ENCODE measurements around the gene MSL3.

The MSL3 gene

GRCh38 chrX:11758400-11759171 lies 549 bp downstream of the MSL3 start:
- peak; percentile 78 to 81 (median 79) for DNase-seq (ENCODE audit: low read depth in 3 of 3, low spot score in 1 of 3)

DNA sequence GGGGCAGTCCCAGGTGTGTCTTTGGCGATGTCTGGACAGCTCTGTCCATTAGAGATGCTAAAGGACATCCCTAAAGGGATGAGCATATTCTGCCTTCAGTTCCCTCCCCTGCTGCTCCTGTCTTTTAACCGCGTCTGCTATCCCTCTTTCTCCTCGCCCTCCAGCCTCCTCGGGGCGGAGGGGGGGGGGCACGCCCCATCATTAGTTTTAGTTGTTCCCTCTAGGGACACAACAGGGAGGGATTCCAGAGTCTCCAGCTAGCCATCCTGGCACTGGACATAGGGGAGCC lies 1.1 kb downstream of the MSL3 start:
- no peak for DNase-seq (ENCODE audit: low read depth in 3 of 3, low spot score in 1 of 3)

DNA sequence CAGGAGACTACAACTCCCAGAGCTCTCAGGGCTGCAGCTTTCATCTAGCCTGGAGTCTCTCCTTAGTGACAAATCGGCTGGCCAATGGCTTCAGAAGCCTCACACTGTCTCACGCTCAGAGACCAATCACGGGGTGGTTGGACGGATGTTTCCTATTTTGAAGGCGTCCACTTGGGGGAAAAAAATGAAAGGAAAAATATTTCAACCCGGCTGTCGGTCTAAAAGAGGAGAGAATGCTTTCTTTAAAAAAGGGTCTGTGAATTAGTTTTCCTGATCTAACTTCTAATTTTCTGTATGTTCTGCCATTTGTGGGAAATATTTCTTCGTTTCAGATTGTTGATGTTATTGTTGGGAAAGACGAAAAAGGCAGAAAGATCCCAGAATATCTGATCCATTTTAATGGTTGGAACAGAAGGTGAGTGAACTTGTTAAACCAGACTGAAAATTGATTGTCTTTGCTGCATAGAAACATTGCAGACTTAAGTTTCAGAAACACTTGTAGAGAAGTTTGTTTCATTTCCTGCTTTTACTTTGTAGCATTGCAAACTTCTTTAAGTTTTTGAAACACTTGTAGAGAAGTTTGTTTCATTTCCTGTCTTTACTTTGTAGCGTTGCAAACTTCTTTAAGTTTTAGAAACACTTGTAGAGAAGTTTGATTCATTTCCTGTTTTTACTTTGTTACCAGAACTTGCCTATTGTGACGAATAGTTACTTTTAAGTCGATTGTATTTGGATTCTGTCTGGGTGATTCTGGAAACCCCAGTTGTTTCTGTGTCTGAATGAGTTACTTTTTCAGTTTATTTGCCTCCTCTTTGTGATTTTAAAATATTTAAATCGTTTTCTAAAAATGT lies 1.6 kb downstream of the MSL3 start:
- DNase-seq (ENCODE audit: low read depth in 3 of 3, low spot score in 1 of 3): peak in 2 of 3 donors; percentile 28 to 50

GRCh38 chrX:11760958-11761357 lies 2.9 kb downstream of the MSL3 start:
- no peak for DNase-seq (ENCODE audit: low read depth in 3 of 3, low spot score in 1 of 3)

GRCh38 chrX:11764602-11765067 lies 6.6 kb downstream of the MSL3 start:
- no peak for DNase-seq (ENCODE audit: low read depth in 3 of 3, low spot score in 1 of 3)

- no peak for DNase-seq (ENCODE audit: low read depth in 3 of 3, low spot score in 1 of 3)
These were observed 7.4 kb downstream of the MSL3 start for GRCh38 chrX:11765449-11765848.

- no peak for DNase-seq (ENCODE audit: low read depth in 3 of 3, low spot score in 1 of 3)
These were observed 8.4 kb downstream of the MSL3 start for GRCh38 chrX:11766487-11766886.

GRCh38 chrX:11768039-11768438 lies 10.0 kb downstream of the MSL3 start:
- DNase-seq (ENCODE audit: low read depth in 3 of 3, low spot score in 1 of 3): no peak

- peak in 1 of 3 donors; percentile 15 for DNase-seq (ENCODE audit: low read depth in 3 of 3, low spot score in 1 of 3)
These were observed 12.3 kb downstream of the MSL3 start for GRCh38 chrX:11770320-11770719.

DNA sequence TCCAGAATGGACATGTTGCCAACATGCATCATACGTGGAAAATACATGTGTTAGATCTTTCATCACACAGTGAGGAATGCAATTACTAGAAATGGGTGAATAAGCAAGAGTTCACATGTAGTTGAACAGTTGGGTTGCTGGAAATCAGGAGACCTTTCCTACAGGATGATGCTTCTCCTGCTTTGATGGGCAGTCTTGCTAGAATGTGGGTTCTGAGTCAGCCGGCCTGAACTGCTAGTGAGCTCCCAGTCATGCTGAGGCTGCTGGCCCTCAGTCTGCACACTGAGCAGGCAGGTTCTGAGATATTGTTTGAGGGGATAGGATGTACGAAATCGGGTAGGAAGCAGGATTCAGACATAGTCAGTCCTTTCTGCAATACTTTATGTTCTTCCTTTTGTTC lies 20.2 kb downstream of the MSL3 start:
- DNase-seq (ENCODE audit: low read depth in 3 of 3, low spot score in 1 of 3): no peak

GRCh38 chrX:11781133-11781532 lies 23.1 kb downstream of the MSL3 start:
- DNase-seq (ENCODE audit: low read depth in 3 of 3, low spot score in 1 of 3): no peak

GRCh38 chrX:11781734-11782370 lies 23.8 kb downstream of the MSL3 start:
- DNase-seq (ENCODE audit: low read depth in 3 of 3, low spot score in 1 of 3): no peak

DNA sequence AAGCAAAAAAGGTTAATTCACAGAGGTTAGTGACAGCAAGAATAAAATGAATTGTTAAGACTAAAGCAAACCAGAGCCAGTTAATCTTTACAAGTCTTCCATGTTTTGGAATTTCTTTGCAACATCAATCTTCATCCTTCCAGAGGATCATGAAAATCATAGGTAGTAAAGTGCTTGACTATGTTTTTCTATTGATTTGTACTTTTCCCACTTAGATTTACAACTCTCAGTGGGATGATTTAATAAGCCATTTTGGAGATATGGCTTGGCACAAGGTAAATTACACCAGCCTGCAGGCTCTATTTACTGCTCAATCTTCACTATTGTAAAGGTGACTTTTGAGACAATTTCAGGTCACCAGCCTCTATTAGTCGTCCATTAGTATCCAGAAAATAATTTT lies 26.5 kb downstream of the MSL3 start:
- no peak for DNase-seq (ENCODE audit: low read depth in 3 of 3, low spot score in 1 of 3)

- DNase-seq (ENCODE audit: low read depth in 3 of 3, low spot score in 1 of 3): no peak
These were observed 28.8 kb downstream of the MSL3 start for GRCh38 chrX:11786862-11787261.

GRCh38 chrX:11787564-11787963 lies 29.5 kb downstream of the MSL3 start:
- peak; percentile 27 to 59 (median 31) for DNase-seq (ENCODE audit: low read depth in 3 of 3, low spot score in 1 of 3)

DNA sequence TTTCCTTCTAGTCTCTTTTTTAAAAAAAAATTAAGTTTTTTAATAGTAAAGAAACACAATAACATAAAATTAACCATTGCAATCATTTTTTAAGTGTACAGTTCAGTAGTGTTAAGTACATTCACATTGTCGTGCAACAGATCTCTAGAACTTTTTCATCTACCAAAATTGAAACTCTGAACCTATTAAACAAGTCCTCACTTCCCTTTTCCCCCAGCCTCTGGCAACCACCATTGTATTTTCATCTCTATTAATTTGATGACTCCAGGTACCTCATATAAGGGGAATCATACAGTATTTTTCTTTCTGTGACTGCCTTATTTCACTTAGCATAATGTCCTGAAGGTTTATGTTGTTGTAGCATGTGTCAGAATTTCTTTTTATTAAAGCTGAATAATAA lies 31.8 kb downstream of the MSL3 start:
- DNase-seq (ENCODE audit: low read depth in 3 of 3, low spot score in 1 of 3): no peak

DNA sequence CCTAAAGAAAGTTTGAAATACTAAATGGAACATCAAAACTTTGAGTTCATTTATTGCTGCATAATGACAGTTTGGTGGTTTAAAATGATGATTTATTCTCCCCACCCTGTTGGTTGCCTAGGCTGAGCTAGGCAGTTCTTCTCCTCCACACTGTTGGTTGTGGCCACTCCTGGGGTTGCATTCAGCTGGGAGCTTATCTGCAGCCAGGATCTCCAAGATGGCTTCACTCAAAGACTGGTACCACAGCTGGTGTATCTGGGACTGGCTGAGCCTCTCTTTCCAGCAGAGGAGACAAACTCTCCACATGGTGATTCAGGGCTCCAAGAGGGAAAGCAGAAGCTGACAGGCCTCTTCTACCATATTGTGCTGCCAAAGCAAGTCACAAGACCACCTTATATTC lies 33.1 kb downstream of the MSL3 start:
- DNase-seq (ENCODE audit: low read depth in 3 of 3, low spot score in 1 of 3): no peak

DNA sequence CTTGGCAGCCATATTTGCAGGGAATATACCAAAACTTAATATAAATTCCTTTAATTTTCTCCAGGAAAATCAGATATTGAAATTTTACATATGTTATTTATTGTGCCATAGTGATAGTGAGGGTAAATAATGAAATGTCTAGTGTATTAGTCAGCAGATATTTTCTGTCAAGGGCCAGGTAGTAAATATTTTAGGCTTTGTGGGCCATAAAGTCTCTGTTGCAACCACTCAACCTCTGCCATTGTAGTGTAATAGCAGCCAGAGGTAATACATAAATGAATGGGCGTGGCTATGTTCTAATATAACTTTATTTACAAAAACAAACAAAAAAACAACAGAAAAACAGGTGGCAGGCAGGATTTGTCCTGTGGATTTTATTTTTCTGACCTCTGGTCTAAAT lies 33.5 kb downstream of the MSL3 start:
- DNase-seq (ENCODE audit: low read depth in 3 of 3, low spot score in 1 of 3): no peak

- DNase-seq (ENCODE audit: low read depth in 3 of 3, low spot score in 1 of 3): peak; percentile 13 to 27 (median 19)
These were observed 34.7 kb downstream of the MSL3 start for GRCh38 chrX:11792461-11793421.

- DNase-seq (ENCODE audit: low read depth in 3 of 3, low spot score in 1 of 3): no peak
These were observed 35.7 kb downstream of the MSL3 start for GRCh38 chrX:11793734-11794133.

GRCh38 chrX:11813341-11813740 lies 55.3 kb downstream of the MSL3 start:
- no peak for DNase-seq (ENCODE audit: low read depth in 3 of 3, low spot score in 1 of 3)

All from stimulated activated CD4-positive, alpha-beta T cell treated with anti-CD3 and anti-CD28 coated beads, TNF-alpha, amount 100 ng/mL, for 1 hour (primary cell).